AG09319 (cell line): Measurements from ENCODE around the gene SLC44A1.

Experiments
- DNase-seq: peaks from one replicate; pipeline ENCODE4 v3.0.0-alpha.2; 2010; ENCODE audit warnings: low read depth; ENCODE audit errors: extremely low read depth
- TF ChIP-seq, protein P1 (sequence below): IDR thresholded peaks from 2 replicates; pipeline ENCODE4 v1.5.1; 2011; ENCODE audit warnings: low read depth, mild to moderate bottlenecking, inconsistent platforms, low read length, moderate library complexity

Gene SLC44A1

DNA sequence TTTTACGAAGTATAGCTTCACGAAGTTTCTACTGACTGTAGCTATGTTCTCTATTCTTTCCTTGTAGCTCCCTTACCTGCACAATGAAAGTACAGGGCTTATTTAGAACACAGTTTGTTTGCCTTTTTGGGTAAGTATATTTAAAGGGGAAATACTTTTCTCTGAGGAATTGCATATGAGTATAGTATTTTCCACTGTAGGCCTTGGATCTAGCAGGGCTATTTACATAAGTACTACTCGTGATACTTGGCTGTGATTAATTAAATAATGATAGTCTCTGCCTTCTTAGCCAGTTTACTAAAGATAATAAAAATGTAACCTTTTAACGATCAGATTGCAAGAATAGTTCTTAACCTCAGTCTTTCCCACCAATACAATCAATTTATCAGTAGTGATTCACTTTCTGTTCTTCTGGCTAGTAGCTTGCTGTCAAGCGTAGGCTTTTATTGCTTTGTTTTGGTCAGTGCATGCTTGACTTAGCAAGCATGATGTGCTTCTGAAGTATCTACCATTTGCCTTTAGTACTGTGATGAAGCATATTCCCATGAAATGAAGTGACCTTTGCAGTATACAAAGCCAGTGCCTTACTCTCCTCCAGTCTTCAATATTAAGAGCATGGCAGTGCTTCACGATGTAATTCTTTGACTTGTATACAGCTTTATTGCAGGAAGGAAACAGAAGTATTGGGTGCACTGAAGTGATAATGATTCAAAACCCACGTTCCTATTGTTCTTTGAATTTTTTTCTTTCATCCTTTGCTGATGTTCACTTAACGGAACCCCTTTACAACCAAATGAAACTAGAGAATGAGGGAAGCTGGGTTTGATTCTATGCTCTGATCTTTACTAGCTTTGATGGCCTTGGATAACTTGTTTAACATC lies 64.2 kb downstream of the SLC44A1 start:
- no peak for DNase-seq
- TF ChIP-seq, protein P1, sequence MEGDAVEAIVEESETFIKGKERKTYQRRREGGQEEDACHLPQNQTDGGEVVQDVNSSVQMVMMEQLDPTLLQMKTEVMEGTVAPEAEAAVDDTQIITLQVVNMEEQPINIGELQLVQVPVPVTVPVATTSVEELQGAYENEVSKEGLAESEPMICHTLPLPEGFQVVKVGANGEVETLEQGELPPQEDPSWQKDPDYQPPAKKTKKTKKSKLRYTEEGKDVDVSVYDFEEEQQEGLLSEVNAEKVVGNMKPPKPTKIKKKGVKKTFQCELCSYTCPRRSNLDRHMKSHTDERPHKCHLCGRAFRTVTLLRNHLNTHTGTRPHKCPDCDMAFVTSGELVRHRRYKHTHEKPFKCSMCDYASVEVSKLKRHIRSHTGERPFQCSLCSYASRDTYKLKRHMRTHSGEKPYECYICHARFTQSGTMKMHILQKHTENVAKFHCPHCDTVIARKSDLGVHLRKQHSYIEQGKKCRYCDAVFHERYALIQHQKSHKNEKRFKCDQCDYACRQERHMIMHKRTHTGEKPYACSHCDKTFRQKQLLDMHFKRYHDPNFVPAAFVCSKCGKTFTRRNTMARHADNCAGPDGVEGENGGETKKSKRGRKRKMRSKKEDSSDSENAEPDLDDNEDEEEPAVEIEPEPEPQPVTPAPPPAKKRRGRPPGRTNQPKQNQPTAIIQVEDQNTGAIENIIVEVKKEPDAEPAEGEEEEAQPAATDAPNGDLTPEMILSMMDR, result no peak

DNA sequence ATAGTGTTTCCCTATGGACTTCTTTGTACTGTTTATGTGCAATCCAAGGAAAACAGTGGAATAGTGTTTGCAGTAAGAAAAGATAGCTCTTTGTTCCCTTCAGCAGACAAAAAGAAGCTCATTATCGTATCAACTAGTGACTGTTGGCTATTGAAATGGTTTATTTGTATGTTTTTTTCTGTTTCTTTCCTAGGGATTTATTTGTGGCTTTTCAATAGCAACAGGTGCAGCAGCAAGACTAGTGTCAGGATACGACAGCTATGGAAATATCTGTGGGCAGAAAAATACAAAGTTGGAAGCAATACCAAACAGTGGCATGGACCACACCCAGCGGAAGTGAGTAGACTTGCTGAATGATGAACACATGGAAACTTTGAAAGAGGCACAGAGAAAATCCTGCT lies 65.1 kb downstream of the SLC44A1 start:
- no peak for DNase-seq
- TF ChIP-seq, protein P1, result no peak

DNA sequence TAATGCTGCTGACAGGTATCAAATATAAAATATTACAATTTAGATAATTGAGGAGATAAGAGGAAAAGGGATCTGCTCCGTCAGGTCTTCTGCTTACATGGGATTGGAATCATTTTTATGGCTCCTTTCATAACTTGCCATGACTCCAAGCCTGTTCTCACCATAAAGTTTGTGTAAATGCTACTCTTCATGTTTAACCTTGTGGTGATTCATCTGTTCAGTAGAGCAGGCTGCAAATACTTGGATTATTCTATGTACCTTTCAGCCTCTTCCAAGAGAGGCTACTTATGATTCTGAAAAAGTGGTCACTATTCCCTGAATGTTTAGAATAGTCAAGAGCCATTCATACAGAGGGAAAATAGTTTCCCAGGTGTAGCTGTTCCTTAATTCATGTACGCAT lies 66.9 kb downstream of the SLC44A1 start:
- TF ChIP-seq, protein P1, result no peak
- no peak for DNase-seq

DNA sequence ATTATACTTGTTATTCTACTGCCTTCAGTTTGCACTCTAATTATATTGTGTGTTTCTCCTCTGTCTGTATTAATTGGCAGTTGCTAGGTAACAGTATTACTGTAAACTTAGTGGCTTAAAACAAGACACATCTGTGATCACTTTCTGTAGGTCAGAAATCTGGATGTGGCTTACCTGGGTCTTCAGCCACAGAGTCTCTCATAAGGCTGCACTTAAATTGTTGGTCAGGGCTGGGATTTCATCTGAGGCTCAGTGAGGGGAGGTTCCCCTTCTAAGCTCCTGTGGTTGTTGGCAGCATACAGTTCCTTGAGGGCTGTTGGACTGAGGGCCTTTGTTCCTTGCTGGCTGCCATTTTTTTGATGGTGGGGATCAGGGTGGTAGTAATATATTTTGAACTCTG lies 68.8 kb downstream of the SLC44A1 start:
- DNase-seq, result no peak

DNA sequence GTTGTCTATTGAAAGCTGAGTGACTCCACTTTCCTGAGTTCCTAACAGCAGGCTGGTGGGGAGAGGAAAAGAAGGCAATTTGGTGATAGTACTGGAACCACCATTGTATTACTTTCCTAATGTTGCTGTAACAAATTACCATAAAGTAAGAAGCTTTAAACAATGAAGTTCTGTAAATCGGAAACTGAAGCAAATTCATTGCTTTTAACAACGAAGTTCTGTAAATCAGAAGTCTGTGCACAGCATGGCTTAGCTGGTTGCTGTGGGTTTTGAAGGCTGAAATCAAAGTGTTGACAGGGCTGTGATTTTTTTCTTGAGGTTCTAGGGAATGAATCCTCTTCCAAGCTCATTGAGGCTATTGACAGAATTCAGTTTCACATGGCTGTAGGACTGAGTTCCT lies 72.3 kb downstream of the SLC44A1 start:
- TF ChIP-seq, protein P1, result no peak
- no peak for DNase-seq

More for the DNA sequence above, 68.8 kb downstream of the SLC44A1 start:
- TF ChIP-seq, protein P1, result no peak

DNA sequence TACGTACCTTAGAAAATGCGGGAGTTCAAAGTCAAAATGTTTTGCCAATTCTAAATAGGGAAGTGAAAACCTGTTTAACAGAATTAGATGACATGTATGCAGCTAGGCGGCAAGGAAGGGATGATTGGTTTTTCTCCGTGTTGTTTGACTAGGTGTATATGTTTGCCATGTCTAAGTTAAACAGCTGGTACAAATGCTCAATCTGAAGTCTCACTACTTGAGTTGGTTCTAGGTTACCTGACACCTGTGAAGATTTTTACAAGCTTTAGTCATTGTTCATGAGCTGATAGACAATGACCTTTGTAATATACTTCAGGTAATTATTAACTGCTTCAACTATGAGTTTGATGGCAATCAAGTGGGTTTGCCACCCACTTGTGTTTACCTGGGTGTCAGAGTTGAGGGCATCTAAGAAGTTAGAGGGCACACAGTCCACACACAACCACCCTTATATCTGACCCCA lies 74.3 kb downstream of the SLC44A1 start:
- TF ChIP-seq, protein P1, result no peak
- DNase-seq, result no peak

DNA sequence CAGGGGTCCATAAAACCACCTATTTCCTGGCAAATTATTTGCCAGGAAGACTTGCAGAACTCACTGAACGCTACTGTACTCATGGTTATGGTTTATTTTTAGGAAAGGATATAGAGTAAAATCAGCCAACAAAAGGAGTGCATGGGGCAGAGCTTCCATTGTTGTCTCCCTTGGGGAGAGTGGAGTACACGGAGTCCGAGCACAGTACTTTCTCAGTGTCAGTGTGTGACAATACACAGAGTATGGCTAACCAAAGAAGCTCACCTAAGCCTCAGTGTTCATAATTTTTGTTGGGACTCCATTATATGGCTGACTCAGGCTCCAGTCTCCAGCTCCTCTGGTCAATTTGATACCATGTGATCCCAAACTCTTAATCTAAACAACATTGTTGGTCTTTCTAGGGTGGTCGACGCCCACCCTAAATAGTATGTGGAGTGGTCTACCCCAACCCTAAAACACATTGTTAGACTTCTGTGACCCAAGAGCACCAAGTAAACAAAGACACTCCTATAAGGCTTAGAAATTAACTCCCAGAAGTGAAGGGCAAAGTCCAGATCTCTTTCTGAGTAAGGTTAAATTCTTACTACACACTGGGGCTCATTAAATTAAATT lies 74.9 kb downstream of the SLC44A1 start:
- TF ChIP-seq, protein P1, result no peak
- DNase-seq, result no peak
